Measurements from ENCODE around the gene RASSF1.

Gene RASSF1

DNA sequence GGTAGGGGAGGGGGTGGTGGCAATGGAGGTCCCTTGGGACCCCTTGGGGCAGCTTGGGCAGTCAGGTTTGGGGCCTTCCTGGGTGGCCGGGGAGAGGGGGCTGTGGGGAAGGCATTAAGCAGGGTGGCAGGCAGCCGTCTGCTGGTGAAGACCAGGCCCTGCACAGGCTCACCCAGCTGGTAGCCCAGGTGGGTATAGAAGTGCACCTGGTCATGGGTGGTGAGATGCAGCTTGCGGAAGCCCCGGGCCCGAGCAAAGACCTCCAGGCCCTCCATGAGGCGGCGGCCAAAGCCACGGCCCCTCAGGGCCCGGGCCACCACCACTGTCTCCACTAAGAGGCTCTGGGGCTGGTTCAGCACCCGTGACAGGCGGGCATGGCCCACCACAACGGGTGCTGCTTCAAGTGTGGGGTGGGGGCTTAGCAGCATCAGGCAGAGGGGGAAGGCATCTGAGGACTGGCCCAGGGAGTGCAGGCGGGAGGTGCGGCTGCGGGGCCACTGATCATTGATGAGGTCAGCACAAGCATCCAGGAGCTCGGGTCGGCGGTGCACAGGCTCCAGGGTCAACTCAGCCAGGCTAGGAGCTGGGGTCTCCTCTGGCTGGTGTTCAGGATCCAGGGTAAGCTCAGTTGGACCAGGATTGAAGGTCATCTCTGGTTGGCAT lies 43.8 kb downstream of the RASSF1 start:
- no peak for TF ChIP-seq CTCF (conservative IDR thresholded peaks at IDR 0.05)
- no peak overlapping the region; the same call in 1 of the 2 replicates for H3K27ac ChIP-seq

DNA sequence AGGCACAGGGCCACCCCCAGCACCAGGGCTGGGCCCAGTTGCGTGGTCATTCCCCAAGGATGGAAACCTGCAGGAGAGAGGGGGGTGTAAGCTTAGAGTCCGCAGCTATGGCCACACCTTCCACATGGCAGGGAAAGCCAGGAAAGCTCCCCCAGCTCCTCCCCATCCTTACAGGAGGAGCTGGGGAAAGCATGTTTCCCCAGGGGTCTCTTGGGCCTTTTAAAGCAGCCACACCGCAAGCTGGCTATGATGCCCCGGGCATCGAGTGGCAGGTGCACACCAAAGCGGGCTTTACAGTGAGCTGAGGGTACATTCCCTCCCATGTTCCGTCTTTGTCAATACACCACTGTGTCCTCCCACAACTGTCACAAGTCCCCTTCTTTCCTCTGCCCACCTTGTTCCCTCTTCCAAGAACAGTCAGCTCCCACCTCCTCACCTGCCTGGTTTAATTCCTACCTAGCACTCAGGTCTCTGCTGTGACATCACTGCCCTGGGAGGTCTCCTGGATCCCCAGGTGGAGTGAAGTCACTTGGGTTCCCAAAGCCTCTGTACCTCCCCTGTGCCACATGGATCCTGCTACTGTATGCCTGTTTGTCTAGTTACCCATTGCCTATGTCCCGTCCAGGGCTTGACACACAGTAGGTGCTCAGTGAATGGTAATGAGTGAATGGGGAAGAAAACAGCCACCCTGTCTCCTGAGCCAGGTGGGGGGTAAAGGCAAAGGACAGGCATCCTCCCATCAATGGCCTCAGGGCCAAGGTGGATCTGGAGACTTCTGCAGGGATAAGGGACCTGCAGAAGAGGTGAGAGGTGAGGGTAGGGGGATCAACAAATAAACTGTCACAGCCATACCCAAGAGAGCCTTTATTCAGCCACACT lies 44.8 kb downstream of the RASSF1 start:
- TF ChIP-seq CTCF (conservative IDR thresholded peaks at IDR 0.05) = no peak
- H3K27ac ChIP-seq = no peak overlapping the region

GRCh38 chr3:50294492-50295403 lies 45.9 kb downstream of the RASSF1 start:
- TF ChIP-seq CTCF (conservative IDR thresholded peaks at IDR 0.05) = no peak
- no peak overlapping the region for H3K27ac ChIP-seq

DNA sequence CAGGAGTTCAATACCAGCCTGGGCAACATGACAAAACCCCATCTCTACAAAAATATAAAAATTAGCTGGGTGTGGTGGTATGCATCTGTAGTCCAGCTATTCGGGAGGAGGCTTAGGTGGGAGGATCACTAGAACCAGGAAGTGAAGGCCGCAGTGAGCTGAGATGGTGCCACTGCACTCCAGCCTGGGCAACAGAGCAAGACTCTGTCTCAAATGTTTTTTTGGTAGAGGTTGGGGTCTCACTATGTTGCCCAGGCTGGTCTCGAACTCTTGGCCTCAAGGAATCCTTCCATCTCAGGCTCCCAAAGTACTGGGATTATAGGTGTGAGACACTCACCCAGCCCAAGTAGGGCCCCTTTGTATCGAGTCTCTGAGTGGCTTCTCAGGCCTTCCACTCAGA lies 46.5 kb downstream of the RASSF1 start:
- no peak for TF ChIP-seq CTCF (conservative IDR thresholded peaks at IDR 0.05)
- H3K27ac ChIP-seq = no peak overlapping the region

DNA sequence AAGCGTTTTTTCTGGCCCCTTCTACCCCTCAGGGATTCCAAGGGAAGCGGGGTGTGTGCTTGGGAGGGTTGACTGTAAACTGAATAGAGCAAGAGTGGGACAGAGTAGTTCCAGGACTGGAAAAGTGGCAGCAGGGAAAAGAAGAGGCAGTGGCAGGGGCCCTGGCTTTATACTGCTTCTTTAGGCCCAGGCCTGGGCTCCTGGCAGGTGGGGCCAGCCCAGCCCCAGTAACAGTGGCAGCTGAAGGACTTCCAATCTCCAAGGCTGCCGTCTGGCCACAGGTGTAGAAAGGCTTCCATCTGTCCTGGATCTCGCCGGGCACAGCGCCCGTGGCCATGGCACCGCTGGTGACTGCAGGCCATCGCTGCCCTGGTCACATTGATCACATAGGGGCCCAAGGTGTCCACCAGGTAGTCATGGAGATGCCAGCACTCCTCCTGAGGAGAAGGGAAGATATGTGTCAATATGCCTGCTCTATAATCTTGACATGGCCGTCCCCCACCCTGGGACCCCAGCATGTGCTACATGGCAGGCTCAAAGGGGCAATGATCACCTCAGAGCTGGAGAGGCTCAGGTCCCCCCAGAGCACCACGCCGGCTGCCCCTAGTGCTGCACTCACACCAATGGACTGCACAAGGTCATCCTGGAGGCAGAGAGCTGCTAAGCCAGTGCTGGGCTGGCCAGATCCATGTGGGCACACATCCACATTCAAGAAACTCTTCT lies 47.4 kb downstream of the RASSF1 start:
- no peak for TF ChIP-seq CTCF (conservative IDR thresholded peaks at IDR 0.05)
- H3K27ac ChIP-seq = peak overlapping the region; percentile 99

DNA sequence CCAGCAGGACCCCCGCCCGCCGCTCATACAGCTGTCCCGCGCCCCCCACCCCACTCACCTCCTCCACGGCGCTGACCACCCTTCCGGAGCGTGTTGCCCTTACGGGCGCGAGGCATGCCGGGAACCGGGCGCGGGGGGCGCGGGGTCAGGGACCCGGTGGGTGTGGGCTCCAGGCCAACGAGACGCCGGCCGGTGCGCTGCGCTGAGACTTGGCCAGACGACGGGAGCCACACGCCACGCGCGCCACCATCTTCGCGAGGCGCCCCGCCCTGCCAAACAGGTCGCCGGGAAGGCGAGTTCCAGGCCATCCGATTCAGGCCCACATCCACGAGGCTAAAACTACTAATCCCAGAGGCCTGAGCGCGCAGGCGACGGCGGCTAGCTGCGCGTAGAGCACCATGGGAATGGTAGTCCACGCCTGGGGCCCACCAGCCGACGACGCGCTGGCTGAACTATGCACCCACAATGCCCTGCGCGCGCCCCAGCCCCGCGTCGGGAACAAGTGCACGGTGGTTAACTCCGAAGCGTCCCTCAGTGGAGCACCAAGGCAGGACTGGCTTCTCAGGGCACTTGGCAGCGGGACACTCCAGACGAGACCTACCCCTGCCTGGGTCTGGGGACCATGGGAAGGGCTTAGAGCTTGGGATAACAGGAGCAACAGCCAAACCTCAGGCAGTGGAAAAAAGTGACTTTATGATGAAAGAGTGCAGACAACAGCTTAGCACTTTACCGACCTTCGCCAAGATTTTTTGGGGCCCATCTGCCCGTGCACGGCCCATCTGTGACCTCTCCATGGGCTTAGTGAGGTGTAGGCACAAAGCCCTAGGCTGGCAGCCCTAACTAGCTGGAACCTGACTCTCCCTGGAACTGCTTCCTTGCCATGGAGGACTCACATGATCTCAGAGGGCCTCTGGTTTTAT lies 48.2 kb downstream of the RASSF1 start, which contains the start of gene IFRD2:
IFRD2 (minus strand) TSS at position 271 of the 920 bp plus-strand sequence; CDS start at position 116, 155 bp downstream.
- peak within 1 kb of the TSS; percentile 99 for H3K27ac ChIP-seq
- TF ChIP-seq CTCF (conservative IDR thresholded peaks at IDR 0.05) = no peak

Data from VCaP (cell line).